Epidermal melanocyte (primary cell): ENCODE measurements around the gene TP63.
"Not testable (repeated sequence)": the region's sequence is repeated elsewhere in the genome, so short reads cannot be mapped to it uniquely, and the experiment has no call there.

Source experiments
- DNase-seq: peaks from one replicate; pipeline ENCODE4 v3.0.0; 2011; ENCODE audit warnings: low spot score; ENCODE audit not compliant: insufficient read length

TP63 gene

DNA sequence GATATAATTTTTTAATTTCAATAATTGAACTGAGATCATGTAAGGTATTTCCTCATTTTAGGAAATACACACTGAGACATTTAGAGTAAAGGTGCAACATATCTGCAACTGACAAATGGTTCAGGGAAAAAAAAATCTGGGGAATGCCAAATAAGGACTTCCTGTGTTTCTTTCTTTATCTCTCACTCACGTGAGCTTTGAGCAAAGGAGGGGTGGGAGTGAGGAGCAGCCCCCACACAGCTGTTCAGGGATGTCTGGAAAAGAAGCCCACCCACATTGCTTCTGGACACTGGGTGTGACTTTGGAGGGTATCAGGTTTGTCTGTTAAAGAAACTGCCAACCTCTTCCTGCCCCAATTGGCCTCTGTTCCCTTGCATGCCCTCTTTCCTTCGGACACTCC is 5.6 kb upstream of the TP63 start:
- no peak for DNase-seq

DNA sequence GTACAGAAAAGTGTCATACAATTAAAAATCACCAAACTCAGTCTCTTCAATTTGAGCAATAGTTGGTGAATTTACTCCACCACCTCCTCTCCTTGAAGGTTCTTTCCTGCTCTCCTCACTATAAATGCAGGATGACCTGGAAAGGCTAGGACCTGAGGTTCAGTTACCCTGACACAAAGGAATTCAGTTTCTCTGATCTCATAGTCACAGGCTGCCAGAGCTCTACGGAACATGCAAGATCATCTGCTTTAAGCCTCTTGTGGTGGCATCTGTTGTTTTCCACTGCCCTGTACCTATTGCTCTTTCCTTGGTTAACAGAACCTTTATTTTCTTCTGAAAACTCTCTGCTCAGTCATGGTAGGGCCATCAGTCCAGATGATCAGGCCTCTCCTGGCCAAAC is 4.9 kb upstream of the TP63 start:
- DNase-seq = no peak

DNA sequence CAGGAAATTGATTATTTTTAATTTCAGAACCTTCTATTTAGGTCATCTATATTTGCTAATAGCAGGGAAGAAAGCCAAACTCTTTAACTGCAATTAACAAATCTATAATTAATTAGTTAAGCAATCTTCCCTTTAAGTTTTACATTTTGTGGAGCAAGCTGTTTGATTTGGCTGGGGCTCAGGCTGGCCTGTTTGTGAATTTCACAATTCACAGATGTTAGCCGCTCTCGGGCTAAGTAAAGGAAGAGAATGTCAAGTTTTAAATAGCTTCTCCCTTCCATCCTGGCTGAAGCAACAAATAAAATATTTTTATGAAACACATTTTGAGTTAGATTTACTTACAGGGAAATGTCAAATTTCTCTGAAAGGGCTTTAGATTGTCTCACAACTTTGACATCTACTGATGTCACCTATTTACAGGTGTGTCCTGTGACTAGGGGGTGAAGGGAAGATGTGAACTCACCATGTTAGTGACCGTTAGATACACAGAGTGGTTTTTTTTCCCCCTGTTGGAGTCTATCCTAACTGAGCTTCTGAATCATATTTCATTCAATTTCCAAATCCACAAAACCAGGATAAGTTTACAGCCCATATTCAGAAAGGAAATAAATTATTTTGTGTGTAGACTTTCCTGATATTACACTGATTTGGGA is 1.3 kb upstream of the TP63 start:
- DNase-seq = no peak

DNA sequence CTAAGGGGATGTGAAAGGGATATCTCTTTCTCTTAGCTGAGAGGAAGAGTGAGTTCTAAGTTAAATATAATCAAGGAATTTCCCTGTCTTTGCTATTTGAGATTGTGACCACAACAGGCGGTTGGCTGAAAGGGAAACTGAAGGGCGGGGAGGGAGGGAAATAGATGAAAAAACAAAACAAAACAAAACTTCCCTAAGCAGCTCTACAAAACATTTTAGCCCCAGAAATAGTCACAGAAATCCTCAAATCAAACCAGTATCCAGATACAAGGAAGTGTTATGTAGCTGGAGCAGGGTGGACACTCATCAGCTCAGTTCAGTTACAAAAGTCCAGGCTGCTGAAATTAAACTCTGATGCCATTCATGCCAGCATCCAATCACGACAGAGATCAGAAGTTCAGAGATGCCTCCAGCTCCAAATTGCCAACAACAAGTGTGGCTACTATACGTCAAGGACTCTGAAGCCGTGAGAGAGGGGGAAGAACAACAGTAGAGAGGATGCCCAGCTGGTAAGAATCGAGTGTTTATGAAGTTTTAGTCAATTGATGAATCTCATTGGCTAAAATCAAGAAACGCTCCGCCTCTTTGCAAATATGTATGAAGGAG is 319 bp upstream of the TP63 start:
- no peak for DNase-seq

DNA sequence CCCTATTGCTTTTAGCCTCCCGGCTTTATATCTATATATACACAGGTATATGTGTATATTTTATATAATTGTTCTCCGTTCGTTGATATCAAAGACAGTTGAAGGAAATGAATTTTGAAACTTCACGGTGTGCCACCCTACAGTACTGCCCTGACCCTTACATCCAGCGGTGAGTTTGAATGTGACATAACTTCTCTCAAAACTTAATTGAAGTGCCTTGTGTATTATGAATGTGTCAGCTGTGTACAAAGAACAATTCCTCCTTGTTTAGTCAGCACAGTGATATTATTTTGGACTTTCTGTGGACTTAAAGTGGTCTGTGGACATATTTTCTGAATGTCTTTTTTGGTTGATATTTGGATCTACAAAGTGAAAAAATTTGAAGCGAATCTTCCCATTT is 220 bp downstream of the TP63 start:
- no peak for DNase-seq

DNA sequence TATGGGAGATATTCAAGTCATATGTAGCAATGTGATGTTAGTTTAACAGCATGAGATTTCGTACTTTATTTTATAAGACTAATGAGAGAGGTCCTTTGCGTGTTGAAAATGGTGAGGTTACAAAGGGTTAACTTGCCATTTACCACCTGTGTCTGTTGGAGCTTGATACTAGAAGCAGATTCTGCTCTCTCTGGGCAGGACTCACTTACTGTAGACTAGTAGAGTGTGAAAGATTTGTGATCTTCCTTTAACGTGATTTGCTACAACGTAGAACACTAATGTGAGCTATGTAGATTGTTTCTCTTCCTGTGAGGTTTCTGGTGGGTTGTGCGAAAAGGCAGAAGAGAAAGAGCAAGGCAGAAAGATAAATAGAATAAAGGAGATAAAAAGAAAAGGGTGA is 1.1 kb downstream of the TP63 start:
- DNase-seq = no peak

DNA sequence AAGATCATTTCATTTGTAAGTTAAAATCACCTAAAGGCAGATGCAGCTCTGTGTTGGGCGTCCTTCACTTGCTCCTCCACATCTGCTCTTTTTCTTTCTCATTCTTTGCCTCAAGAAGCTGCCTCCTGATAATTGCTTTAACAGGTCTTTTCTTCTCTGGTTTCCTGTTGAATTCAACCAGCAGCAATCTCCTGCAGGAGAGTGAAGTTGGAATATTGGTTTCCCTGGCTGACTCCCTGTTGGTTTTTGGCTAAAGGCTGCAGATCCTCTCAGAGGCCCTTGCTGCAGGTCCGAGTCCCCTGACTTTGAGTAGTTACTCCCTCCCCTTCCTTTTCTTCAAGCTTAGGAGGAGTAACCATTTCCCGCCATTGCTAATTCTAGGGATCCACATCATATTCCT is 4.2 kb downstream of the TP63 start:
- no peak for DNase-seq

DNA sequence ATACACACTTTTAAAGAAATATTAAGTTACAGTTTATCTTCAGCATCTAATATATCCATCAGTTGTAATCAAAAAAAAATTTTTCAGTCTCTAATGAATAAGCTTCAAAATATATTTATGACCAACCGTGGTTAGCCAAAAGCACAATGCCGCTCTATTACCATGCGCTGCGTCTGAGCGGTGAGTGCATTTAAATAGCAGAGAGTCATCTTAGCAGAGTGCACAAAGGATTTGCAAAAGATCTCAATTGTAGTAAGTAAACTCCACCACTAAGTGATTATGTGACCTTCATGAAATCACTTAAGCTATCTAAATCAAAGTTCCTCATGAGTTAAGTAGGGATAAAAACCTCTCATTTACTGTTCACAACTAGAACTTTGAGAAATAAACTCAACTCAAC is 4.9 kb downstream of the TP63 start:
- no peak for DNase-seq

DNA sequence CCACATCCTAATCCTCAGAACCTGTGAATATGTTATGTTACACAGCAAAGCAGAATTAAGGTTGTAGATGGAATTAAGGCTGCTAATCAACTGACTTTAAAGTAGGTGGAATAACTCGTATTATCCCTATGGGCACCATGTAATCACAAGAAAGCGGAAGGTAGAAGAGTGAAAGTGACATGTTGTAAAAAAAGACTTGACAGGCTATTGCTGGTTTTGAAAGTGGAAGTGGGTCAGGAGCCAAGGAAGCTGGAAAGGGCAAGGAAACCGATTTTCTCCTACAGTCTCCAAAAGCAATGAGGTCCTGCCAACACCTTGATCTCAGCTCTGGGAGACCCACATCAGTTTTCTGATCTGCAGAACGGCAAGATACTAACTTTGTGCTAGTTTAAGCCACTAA is 6.6 kb downstream of the TP63 start:
- no peak for DNase-seq

DNA sequence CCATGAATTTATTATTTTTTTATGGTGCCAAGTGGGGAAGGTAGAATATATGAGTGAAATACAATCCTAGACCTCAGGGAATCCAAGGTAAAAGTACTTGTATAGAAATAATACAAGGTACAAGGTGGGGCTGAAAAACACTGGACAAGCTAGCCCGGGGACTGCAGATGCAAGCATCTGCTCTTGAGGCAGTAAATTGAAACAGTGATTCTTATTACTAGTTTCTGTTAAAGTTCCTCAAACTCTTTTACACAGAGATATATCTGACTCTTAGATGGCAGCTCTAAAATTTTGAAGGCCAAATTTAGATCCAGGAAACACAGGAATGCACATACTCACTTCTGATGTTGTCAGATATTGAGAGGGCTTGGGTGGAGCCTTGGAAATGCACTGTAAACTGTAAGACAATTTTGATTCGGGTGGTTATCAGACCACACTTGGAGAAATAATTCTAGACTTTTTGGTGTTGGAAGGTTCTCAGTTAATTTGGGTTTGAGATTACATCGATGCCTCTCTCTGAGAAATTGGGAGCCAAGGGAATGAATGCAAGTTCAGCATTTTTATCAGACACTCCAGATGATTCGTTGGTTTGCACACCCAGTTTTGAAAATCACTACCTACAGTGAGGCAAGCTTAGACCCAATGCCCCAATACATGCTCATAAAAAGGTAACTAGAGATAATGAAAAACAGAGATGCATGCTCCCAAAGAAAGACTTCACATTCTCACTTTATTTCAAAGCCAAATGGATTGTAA is 7.3 kb downstream of the TP63 start:
- DNase-seq = no peak

DNA sequence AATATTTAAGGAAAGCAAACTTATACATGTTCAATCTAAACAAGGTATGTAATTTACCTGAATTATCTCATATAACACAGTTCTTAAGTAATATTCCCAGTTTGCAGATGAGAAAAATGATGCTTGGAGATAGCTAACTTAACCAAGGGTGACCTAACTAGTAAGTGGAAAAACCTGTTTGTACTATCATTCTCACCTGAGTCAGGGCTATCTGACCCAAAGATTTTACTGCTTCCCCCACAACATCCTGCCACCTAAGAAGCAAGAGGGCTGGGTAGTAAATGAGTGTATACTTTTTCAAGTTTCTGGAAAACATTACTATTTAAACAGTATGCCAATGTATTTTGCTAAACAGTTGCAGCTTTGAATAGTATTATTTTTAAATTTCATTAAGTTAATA is 10.6 kb downstream of the TP63 start:
- DNase-seq = no peak

DNA sequence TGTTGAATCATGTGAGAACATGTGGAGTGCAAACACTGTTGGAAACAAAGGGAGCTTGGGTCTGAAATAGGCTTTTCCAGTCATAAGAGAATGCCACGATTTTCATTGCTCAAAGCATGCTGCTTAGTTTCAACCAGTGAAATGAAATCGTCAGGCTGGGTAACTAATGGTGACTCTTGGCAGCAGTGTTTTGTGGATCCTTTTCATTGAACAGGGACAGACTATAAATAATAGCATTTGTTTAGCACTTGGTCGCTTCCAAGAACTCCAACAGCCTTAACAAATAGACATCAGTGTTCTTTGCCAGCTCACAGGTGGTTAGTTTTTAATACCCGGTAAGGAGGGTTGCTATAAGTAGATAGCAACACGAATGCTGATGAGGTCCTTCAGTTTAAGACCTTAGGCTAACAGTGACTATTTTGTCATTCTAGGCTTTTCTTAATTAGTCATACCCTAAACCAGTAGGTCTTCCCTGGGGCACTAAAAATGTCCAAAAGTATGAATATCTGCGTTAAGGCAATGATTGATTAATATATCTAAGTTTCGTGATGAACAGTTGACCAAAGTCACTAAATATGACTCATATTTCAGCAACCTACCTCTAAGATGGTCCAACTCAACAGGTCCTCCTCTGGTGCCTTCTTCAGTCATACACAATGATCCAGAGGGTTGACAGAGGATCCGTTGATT is 15.8 kb downstream of the TP63 start:
- no peak for DNase-seq

DNA sequence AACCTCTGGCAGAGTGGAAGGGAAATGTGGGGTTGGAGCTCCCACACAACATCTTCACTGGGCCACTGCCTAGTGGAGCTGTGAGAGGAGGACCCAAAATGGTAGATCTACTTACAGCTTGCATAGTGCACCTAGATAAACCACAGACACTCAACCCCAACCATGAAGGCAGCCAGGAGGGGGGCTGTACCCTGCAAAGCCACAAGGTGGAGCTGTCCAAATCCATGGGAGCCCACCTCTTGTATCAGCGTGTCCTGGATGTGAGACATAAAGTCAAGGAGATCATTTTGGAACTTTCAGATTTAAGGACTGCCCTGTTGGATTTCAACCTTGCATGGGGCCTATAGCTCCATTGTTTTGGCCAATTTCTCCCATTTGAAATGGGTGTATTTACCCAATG is 20.9 kb downstream of the TP63 start:
- DNase-seq = no peak

DNA sequence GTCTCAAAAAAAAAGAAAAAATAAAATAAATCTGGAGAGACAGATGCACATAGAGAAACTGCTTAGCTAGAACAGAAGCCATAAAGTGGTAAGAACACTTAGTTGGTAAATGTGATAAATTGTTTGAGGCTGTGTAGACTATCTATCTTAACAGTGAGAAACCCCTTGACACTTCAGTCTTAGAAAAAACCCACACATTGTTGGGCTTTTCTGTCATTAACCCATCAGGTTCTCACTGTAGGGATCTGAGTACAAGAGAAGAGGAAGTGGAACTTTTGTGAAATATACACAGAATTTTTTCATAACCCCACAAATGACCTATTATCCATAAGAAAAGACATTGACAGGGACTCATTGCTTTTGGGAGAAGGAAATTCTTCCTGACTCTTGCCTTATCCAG is 24.4 kb downstream of the TP63 start:
- DNase-seq = no peak

DNA sequence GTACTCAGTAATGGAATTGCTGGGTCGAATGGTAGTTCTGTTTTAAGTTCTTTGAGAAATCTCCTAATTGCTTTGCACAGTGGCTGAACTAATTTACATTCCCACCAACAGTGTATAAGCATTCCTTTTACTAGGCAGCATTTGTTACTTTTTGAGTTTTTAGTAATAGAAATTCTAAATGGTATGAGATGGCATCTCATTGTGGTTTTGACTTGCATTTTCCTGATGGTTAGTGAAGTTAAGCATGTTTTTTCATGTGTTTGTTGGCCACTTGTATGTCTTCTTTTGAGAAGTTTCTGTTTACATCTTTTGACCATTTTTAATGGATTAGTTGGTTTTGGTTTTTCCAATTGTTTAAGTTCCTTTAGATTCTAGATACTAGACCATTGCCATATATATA is 28.4 kb downstream of the TP63 start:
- no peak for DNase-seq

DNA sequence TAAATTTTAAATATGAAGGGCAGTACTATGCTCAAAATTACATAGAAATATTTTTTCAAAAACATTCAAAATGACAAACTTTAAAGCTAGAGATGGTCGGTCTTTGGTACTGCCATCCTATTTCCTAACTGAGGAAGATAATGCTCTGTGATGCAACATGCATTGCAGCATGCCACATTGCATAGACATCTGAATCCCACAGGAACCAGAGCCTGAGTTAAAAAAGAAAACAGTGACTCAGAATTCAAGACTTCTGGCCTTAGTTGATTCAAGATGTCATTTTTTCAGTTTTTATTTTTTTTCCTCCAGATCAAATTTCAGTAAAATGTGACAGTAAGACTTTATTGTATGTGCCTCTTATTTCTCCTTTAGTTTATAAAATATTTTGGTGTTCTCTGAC is 33.1 kb downstream of the TP63 start:
- DNase-seq = peak; percentile 58

DNA sequence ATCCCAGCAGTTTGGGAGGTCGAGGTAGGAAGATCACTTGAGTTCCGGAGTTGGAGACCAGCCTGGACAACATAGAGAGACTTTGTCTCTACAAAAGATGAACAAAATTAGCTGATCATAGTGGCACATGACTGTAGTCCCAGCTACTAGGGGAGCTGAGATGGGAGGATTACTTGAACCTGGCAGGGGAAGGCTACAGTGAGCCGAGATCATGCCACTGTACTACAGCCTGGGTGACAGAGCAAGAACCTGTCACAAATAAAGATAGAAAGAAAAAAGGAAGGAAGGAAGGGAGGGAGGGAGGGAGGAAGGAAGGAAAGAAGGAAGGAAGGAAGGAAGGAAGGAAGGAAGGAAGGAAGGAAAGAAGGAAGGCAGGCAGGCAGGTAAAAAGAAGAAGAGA is 41.2 kb downstream of the TP63 start:
- not testable (repeated sequence) for DNase-seq

DNA sequence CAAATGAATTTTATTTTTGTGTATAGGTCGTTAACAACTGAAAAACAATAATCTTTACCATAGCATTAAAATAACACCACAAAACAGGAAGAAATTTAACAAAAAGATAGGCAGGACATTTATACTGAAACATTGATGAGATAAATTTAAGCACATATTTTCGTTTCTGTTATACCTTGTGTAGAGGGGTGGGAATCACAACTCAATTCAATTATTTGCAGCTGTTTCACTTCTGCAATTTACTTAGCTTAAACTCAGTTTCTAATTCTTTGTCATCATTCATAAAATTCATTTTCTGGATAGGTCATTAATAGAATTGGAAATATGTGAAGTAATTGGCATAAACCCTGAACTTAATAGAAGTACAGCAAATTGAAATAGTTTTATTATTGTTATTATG is 42.3 kb downstream of the TP63 start:
- DNase-seq = no peak

DNA sequence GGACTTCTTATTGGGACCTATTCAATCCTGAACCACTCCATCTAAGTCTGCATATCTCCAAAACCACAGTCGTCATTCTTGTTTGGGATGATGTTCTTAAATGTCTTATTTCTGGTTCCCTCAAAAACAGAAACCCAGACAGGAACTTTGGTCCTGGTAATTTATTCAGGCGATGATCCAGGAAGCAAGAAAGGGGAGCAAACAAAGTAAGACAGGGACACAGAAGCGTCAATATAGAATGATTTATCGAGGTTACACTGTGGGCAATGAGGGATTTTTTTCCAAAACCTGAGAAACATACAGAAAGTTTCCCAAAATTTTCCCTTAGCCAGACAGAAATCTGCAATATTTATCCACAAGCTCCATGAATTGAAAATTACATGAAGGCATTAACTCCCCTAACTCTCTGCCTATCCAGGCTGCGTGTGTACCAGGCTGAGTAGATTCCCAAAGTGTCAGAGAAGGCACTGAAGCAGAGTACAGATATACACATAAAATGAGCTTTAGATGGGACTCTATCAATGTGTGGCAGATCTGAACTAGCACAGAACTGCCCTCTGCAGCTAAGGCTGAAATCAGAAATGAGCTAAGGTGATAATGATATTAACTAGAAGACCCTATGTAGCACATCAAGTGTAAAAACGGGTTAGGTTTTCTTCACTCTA is 43.2 kb downstream of the TP63 start:
- no peak for DNase-seq

DNA sequence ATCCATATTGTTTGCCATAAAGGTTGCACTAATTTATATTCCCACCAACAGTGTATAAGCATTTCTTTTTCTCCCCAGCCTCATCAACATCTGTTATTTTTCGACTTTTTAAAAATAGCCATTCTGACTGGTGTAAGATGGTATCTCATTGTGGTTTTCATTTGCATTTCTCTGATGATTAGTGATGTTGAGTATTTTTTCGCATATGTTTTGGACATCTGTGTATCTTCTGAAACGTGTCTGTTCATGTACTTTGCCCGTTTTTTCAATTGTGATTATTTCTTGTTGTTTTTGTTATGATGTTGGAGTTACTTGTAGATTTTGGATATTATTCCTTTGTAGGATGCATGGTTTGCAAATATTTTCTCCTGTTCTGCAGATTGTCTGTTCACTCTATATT is 46.5 kb downstream of the TP63 start:
- DNase-seq = no peak

DNA sequence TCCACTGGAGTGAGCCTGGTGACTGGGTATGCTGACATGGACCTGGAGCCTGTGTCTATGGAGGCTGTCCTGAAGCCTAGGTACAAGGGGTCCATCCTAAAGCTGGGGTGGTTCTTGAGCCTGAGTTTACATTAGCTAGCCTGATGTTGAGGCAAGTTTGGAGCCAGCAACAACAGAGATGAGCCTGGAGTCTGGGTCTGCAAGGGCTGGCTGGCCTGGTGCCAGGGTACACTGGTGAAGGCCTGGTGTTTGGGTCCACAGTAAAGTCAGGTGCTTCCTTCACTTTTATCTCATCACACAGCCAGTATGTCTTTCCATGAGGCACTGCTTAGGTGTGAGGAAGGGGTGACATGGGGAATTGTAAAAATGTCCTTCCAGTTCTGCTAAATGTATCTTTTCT is 49.5 kb downstream of the TP63 start:
- DNase-seq = no peak
